ENCODE results near the gene AK1. TPM values are rescaled to one million over a fixed set of nuclear protein-coding genes. Genes with fewer than 3 reads are reported as not detected.

Gene AK1
- polyA plus RNA-seq, 1 of the 3 experiments (the other 2 are of a cell fraction) = 125 TPM

DNA sequence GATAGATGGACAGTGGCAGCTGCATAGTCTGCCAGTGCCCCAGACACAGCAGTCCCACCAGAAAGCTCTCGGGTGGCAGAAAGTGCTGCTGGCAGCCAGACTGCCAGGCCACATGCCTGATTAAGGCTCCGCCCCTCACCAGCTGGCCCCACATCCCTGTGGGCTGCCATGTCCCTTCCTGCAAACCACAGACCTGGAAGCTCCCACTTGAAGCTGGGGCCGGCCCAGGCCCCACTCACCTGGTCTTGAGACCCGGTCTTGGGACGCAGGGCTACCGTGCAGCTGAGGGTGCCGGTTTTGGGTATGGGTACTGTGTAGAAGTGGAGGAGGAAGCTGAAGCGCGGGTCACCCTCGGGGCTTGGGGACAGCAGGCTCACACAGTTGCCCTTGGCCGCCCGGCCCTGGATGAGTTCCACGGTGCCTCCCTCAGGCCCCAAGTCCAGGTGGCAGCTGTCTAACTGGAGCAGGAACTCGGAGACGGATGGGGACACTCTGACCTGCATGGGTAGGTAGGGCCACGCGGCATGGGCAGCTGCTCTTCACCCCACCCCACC lies 59.5 kb downstream of the AK1 start:
- 78% methylated on average over 8 of the region's 17 CpGs for WGBS (ENCODE audit: low lambda C conversion rate)
- Histone ChIP-seq H3K4me1 (ENCODE audit: control insufficient read depth in 1 of 2, insufficient read depth in 2 of 2, low read depth in 1 of 2, low read length in 1 of 2) (peaks cover 0 to 39% of the 10 kb centered on the region in 2 experiments; a peak in 1 of 4 replicates), H3K4me2 (no peak overlapping the region), H3K9ac (no peak overlapping the region), H3K27ac (ENCODE audit: low read depth in 2 of 2, low read length in 1 of 2) (peak overlapping the region in 1 of 2 experiments; percentile 87; a peak in 2 of 4 replicates), H3K79me2 (ENCODE audit: insufficient read depth) (0 out of 2 replicates have a peak, but pooled peaks cover 3% of the 10 kb centered on the region), H2AFZ (ENCODE audit: low read depth) (no peak overlapping the region), H3K4me3 (ENCODE audit: low read depth in 2 of 2, low read length in 1 of 2) (no peak overlapping the region), H3F3A (replicated peaks; ENCODE audit: insufficient read depth) (peaks cover 21% of the 10 kb centered on the region), H3K27me3 (ENCODE audit: insufficient read depth) (no peaks in the 10 kb centered on the region), H3K36me3 (replicated peaks in 1 of 2; ENCODE audit: control insufficient read depth in 1 of 2, insufficient read depth in 2 of 2, low read length in 1 of 2) (peaks cover 4 to 18% of the 10 kb centered on the region in 2 experiments), H3K9me2 (no peaks in the 10 kb centered on the region), H3K9me3 (no peaks in the 10 kb centered on the region), H4K20me1 (ENCODE audit: insufficient read depth) (no peaks in the 10 kb centered on the region)
- peak; percentile 85 for DNase-seq
- CTCF ChIA-PET = interaction anchor here (1.0 to 3.4 kb wide), 4 partner anchors 9 to 52 kb away, joined by 3 to 17 read pairs (median 4); partner anchors contain the start of gene CDK9
- TF ChIP-seq, protein P1, sequence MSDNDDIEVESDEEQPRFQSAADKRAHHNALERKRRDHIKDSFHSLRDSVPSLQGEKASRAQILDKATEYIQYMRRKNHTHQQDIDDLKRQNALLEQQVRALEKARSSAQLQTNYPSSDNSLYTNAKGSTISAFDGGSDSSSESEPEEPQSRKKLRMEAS (IDR thresholded peaks at IDR 0.05; ENCODE audit: low read depth) = no peak
- no peak for TF ChIP-seq CHD2 (IDR thresholded peaks at IDR 0.05; ENCODE audit: low read length, partially characterized antibody)
- peak; percentile 19; the same call in 1 of the 2 replicates for TF ChIP-seq RCOR1 (IDR thresholded peaks at IDR 0.05; ENCODE audit: low read length)
- no peak for TF ChIP-seq FOXM1 (IDR thresholded peaks at IDR 0.05; ENCODE audit: low read depth)
- TF ChIP-seq MXI1 (IDR thresholded peaks at IDR 0.05; ENCODE audit: low read depth, low read length) = peak; percentile 81; the same call in 1 of the 2 replicates
- POLR2A ChIA-PET = interaction anchor here (0.9 to 1.4 kb wide), 4 partner anchors 22 to 52 kb away, joined by 3 to 5 read pairs (median 4); partner anchors contain the start of genes CDK9 and ENG

DNA sequence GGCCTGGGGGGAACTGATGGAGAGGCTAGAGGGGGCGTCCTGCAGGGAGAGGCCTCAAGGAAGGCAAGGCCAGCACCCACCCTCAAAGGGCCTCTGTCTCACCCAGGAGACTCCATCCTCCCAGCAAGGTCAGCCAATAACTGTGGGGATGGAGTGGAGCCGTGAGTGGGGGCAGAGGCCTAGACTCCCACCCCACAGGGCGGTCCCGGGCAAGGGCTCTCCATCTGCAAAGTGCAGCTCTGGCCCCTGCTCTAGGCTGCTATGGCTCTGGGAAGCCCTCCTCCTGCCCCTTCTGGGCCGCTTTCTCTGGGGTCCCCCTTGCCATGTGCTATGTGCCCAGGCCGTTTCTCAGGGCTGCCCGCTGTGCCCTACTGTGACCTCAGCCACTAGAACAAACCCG lies 60.7 kb downstream of the AK1 start:
- no peak overlapping the region for H2AFZ ChIP-seq (ENCODE audit: low read depth)
- no peaks in the 10 kb centered on the region for H3K9me2 ChIP-seq
- WGBS (ENCODE audit: low lambda C conversion rate) = 92% methylated on average over 6 of the region's 8 CpGs
- peak overlapping the region in 1 of 2 experiments; percentile 87; a peak in 2 of 4 replicates for H3K27ac ChIP-seq (ENCODE audit: low read depth in 2 of 2, low read length in 1 of 2)
- CTCF ChIA-PET = interaction anchor here (0.8 to 3.4 kb wide), 4 partner anchors 8 to 53 kb away, joined by 3 to 17 read pairs (median 4); partner anchors contain the start of gene CDK9
- H3K4me2 ChIP-seq = no peak overlapping the region
- H3K9ac ChIP-seq = no peak overlapping the region
- H3K79me2 ChIP-seq (ENCODE audit: insufficient read depth) = 0 out of 2 replicates have a peak, but pooled peaks cover 3% of the 10 kb centered on the region
- no peak overlapping the region for H3K4me3 ChIP-seq (ENCODE audit: low read depth in 2 of 2, low read length in 1 of 2)
- peaks cover 0 to 39% of the 10 kb centered on the region in 2 experiments; a peak in 1 of 4 replicates for H3K4me1 ChIP-seq (ENCODE audit: control insufficient read depth in 1 of 2, insufficient read depth in 2 of 2, low read depth in 1 of 2, low read length in 1 of 2)
- no peak for DNase-seq
- POLR2A ChIA-PET = interaction anchor here (1.3 to 1.4 kb wide), 2 partner anchors 31 to 37 kb away, joined by 3 to 5 read pairs; partner anchors contain the start of genes CDK9 and ENG
- no peak for TF ChIP-seq MXI1 (IDR thresholded peaks at IDR 0.05; ENCODE audit: low read depth, low read length)
- no peak for TF ChIP-seq RAD21 (IDR thresholded peaks at IDR 0.05; ENCODE audit: low read length)
- TF ChIP-seq RXRA (IDR thresholded peaks at IDR 0.05; ENCODE audit: borderline replicate concordance, low read depth) = no peak
- TF ChIP-seq, protein P2, sequence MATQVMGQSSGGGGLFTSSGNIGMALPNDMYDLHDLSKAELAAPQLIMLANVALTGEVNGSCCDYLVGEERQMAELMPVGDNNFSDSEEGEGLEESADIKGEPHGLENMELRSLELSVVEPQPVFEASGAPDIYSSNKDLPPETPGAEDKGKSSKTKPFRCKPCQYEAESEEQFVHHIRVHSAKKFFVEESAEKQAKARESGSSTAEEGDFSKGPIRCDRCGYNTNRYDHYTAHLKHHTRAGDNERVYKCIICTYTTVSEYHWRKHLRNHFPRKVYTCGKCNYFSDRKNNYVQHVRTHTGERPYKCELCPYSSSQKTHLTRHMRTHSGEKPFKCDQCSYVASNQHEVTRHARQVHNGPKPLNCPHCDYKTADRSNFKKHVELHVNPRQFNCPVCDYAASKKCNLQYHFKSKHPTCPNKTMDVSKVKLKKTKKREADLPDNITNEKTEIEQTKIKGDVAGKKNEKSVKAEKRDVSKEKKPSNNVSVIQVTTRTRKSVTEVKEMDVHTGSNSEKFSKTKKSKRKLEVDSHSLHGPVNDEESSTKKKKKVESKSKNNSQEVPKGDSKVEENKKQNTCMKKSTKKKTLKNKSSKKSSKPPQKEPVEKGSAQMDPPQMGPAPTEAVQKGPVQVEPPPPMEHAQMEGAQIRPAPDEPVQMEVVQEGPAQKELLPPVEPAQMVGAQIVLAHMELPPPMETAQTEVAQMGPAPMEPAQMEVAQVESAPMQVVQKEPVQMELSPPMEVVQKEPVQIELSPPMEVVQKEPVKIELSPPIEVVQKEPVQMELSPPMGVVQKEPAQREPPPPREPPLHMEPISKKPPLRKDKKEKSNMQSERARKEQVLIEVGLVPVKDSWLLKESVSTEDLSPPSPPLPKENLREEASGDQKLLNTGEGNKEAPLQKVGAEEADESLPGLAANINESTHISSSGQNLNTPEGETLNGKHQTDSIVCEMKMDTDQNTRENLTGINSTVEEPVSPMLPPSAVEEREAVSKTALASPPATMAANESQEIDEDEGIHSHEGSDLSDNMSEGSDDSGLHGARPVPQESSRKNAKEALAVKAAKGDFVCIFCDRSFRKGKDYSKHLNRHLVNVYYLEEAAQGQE (IDR thresholded peaks at IDR 0.05; ENCODE audit: low read depth, low read length) = no peak
- no peak for TF ChIP-seq GATA2 (CRISPR knock-in tag; IDR thresholded peaks at IDR 0.05)
- no peak for TF ChIP-seq RFX5 (IDR thresholded peaks at IDR 0.05; ENCODE audit: low read length)
- TF ChIP-seq, protein P3, sequence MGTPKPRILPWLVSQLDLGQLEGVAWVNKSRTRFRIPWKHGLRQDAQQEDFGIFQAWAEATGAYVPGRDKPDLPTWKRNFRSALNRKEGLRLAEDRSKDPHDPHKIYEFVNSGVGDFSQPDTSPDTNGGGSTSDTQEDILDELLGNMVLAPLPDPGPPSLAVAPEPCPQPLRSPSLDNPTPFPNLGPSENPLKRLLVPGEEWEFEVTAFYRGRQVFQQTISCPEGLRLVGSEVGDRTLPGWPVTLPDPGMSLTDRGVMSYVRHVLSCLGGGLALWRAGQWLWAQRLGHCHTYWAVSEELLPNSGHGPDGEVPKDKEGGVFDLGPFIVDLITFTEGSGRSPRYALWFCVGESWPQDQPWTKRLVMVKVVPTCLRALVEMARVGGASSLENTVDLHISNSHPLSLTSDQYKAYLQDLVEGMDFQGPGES (IDR thresholded peaks at IDR 0.05; ENCODE audit: low read depth, low read length) = no peak
- TF ChIP-seq CHD2 (IDR thresholded peaks at IDR 0.05; ENCODE audit: low read length, partially characterized antibody) = no peak
- TF ChIP-seq JUND (IDR thresholded peaks at IDR 0.05) = no peak
- TF ChIP-seq, protein P1 (IDR thresholded peaks at IDR 0.05; ENCODE audit: low read depth) = no peak
- TF ChIP-seq, protein P4, sequence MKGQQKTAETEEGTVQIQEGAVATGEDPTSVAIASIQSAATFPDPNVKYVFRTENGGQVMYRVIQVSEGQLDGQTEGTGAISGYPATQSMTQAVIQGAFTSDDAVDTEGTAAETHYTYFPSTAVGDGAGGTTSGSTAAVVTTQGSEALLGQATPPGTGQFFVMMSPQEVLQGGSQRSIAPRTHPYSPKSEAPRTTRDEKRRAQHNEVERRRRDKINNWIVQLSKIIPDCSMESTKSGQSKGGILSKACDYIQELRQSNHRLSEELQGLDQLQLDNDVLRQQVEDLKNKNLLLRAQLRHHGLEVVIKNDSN (IDR thresholded peaks at IDR 0.05; ENCODE audit: borderline replicate concordance, low read depth) = no peak
- no peak for TF ChIP-seq NRF1 (IDR thresholded peaks at IDR 0.05; ENCODE audit: low read depth, low read length)
- no peak for TF ChIP-seq ELF1 (IDR thresholded peaks at IDR 0.05)
- TF ChIP-seq TAF1 (IDR thresholded peaks at IDR 0.05; ENCODE audit: borderline replicate concordance, low read depth, low read length) = no peak
- no peak for TF ChIP-seq MEF2A (IDR thresholded peaks at IDR 0.05; ENCODE audit: borderline replicate concordance, low read depth)
- TF ChIP-seq POLR2AphosphoS5 (IDR thresholded peaks at IDR 0.05; ENCODE audit: low read depth, low read length) = no peak
- no peak for TF ChIP-seq FOXM1 (IDR thresholded peaks at IDR 0.05; ENCODE audit: low read depth)
- TF ChIP-seq YY1 (IDR thresholded peaks at IDR 0.05; ENCODE audit: low read depth) = no peak
- H3F3A ChIP-seq (replicated peaks; ENCODE audit: insufficient read depth) = peaks cover 9% of the 10 kb centered on the region
- H3K36me3 ChIP-seq (replicated peaks in 1 of 2; ENCODE audit: control insufficient read depth in 1 of 2, insufficient read depth in 2 of 2, low read length in 1 of 2) = peaks cover 6 to 22% of the 10 kb centered on the region in 2 experiments
- H3K9me3 ChIP-seq = no peaks in the 10 kb centered on the region
- no peaks in the 10 kb centered on the region for H4K20me1 ChIP-seq (ENCODE audit: insufficient read depth)
- no peaks in the 10 kb centered on the region for H3K27me3 ChIP-seq (ENCODE audit: insufficient read depth)
